GM10847 (cell line): ENCODE data around the gene QRICH1.

ENCODE experiments used
- POLR2A ChIP-seq: IDR thresholded peaks from 2 replicates; pipeline ENCODE4 v1.6.1; 2011; ENCODE audit not compliant: insufficient read length; ENCODE audit errors: extremely low read depth

QRICH1 gene

GRCh38 chr3:49098910-49099630 lies 5.2 kb upstream of the QRICH1 start:
- TF ChIP-seq POLR2A: no peak

DNA sequence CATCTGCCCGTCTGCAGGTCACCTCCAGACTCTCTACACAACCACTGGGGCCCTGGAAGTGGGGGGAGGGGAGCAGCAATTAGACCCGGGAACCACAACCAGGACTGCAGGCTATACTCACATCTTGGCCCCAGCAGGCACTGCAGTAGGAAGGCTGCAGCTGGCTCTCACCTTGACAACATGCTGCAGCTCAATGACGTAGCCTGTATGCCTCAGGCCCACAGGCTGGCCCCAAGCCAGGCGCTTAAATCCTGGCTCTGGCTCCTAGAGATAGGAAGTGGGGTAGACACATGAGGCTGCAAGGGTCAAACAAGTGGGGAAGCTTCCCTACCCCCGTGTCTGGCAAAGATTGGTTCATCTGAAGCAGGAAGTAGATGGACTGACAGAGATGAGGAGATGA lies 4.6 kb upstream of the QRICH1 start:
- no peak for TF ChIP-seq POLR2A

GRCh38 chr3:49092938-49093852 lies 676 bp downstream of the QRICH1 start:
- TF ChIP-seq POLR2A: no peak

- no peak for TF ChIP-seq POLR2A
These were observed 12.4 kb downstream of the QRICH1 start for GRCh38 chr3:49081429-49081828.

DNA sequence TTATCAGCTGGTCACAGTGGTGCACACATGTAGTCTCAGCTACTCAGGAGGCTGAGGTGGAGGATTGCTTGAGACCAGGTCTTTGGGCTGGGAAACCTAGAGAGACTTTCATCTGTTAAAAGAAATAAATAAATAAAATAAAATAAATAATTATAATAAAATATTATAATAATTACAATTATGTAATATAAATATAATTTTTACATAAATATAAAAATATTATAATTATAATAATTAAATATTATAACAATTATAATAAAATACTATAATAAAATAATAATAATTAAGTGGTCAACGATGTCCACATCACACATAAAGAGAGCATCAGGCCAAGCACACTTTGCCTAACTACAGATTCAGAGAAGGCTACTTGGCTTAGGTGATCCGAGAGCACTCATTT lies 14.6 kb downstream of the QRICH1 start:
- no peak for TF ChIP-seq POLR2A

GRCh38 chr3:49076646-49077045 lies 17.2 kb downstream of the QRICH1 start:
- TF ChIP-seq POLR2A: no peak

DNA sequence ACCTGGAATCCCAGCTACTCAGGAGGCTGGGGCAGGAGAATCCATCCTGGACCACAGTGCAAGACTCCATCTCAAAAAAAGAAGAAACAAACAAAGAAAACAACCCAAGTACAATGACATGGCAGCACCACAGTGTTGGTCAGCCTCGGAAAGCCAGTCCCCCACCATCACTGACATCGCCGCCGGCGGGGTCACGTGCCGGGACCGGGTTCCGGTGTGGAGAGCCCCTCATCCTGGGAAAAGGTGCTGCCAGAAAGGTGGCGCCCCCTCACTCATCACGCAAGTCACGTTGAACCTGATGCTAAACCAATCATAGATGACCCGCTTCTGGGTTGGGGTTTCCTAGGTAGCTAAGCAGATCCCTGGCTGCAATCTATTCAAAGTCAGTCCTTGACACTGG lies 17.8 kb downstream of the QRICH1 start:
- no peak for TF ChIP-seq POLR2A

DNA sequence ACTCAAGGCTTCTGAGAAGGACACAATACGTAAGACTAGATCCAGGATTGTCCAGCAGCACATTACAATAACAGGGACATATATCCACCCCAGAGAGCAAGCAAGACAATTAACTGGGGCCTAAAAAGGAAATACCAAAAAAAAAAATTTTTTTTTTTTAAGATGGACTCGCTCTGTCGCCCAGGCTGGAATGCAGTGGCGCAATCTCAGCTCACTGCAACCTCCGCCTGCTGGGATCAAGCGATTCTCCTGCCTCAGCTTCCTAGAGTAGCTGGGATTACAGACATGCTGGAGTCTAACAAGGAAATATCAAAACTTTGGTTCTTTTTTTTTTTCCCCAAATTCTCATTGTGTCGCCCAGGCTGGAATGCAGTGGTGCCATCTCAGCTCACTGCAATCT lies 35.9 kb downstream of the QRICH1 start:
- TF ChIP-seq POLR2A: no peak

GRCh38 chr3:49057268-49057667 lies 36.6 kb downstream of the QRICH1 start:
- no peak for TF ChIP-seq POLR2A

DNA sequence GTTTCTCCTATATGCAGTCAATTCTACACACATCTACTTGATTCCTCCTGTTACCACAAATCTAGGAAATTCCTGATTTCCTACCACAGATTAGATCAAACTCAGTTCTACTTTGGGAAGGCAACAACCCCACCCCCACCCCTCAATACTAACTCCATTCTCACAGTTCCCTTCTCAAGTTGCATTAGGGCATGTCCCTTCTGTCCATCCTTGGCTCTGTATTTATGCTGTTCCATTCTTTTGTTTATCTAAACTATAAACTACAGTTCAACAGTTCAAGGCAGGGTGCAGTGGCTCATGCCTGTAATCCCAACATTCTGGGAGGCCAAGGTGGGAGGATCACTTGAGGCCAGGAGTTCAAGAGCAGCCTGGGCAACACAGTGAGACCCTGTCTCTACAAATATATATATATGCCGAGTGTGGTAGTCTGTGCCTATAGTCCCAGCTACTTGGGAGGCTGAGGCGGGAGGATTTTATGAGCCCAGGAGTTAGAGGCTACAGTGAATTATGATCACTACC lies 39.5 kb downstream of the QRICH1 start:
- TF ChIP-seq POLR2A: no peak

DNA sequence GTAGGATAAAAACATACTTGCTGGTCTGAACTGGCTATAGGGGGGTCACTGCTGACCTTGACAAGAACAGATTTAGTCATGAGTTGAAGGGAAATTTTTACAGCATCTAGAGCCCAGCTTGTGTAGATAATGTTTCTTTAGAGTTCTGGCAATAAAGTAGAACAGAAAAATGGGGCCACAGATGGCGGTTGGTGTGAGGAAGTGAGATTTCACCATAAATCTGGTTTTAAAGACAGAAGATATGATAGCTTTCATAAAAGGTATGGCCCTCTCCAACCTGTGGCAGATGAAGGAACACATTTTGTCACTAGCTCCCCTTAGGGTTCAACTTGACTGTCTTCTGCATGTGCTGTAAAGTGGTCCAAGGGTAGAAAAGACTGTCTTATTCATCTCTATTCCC lies 40.3 kb downstream of the QRICH1 start:
- no peak for TF ChIP-seq POLR2A

- TF ChIP-seq POLR2A: no peak
These were observed 58.6 kb downstream of the QRICH1 start for GRCh38 chr3:49035281-49035680.

DNA sequence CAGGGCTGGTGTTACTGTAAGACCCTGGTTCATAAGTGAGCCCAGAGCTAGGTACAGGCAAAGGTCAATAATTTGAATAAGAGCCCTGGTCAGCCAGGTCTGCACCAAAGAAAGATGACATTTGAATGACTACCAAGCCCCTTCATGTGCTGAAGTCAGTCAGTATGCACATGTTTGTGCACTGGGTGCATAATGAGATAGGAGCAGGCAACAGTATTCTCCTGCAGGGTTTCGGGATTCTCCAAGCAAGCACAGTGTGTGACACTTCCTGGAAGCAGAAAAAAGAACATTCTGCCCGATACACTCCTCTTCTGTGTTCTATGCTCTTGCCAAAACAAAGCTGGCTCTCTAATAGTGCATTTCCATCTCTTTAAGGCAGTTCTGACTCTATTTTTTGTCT lies 59.2 kb downstream of the QRICH1 start:
- TF ChIP-seq POLR2A: no peak

- TF ChIP-seq POLR2A: no peak
These were observed 61.1 kb downstream of the QRICH1 start for GRCh38 chr3:49032646-49033304.

GRCh38 chr3:49030321-49030720 lies 63.5 kb downstream of the QRICH1 start:
- TF ChIP-seq POLR2A: no peak

GRCh38 chr3:49029563-49029884 lies 64.3 kb downstream of the QRICH1 start:
- TF ChIP-seq POLR2A: no peak
